ENCODE measurements around the gene THOC6. TPM values are rescaled to one million over a fixed set of nuclear protein-coding genes. Genes with fewer than 3 reads are reported as not detected.

THOC6 gene
- polyA plus RNA-seq, 1 donor = 46.7 TPM

GRCh38 chr16:3007957-3008689 lies 15.7 kb upstream of the THOC6 start:
- no CpG with 5 or more reads among the region's 17 CpGs for WGBS (ENCODE audit: insufficient coverage, low lambda C conversion rate)
- Histone ChIP-seq H3K36me3 (ENCODE audit: control insufficient read depth, insufficient read depth, low read length) (no peaks in the 10 kb centered on the region), H3K4me3 (ENCODE audit: low read length) (peak overlapping the region; percentile 42), H3K27ac (ENCODE audit: low read length) (peak overlapping the region; percentile 99), H3K27me3 (ENCODE audit: control insufficient read depth, insufficient read depth, low read length) (peaks cover 36% of the 10 kb centered on the region), H3K4me1 (ENCODE audit: control insufficient read depth, insufficient read depth, low read length) (peaks cover 49% of the 10 kb centered on the region), H3K9me3 (ENCODE audit: control insufficient read depth, low read depth, low read length) (no peaks in the 10 kb centered on the region)
- peak; percentile 92 to 96 for DNase-seq

DNA sequence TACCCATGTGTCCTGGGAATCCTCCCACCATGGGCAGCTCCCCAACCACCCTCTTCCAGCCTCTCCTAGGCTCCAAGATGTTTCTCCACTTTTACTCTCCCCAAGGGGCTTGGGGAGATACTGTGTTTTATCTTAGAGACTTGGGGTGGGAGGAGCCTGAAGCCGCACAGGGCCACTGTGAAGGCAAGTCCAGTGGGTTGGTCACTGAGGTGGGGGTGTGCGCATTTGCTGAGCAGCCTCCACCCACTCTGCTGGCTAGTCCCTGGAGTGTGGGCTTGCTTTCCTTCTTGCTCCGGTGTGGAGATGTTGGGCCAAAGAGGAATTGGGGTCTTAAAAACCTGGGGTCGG lies 15.2 kb upstream of the THOC6 start:
- DNase-seq = peak; percentile 74 to 92
- no peaks in the 10 kb centered on the region for H3K36me3 ChIP-seq (ENCODE audit: control insufficient read depth, insufficient read depth, low read length)
- H3K4me1 ChIP-seq (ENCODE audit: control insufficient read depth, insufficient read depth, low read length) = peaks cover 54% of the 10 kb centered on the region
- H3K27ac ChIP-seq (ENCODE audit: low read length) = peak overlapping the region; percentile 99
- H3K4me3 ChIP-seq (ENCODE audit: low read length) = peak overlapping the region; percentile 42
- WGBS (ENCODE audit: insufficient coverage, low lambda C conversion rate) = no CpG with 5 or more reads among the region's 4 CpGs
- peaks cover 41% of the 10 kb centered on the region for H3K27me3 ChIP-seq (ENCODE audit: control insufficient read depth, insufficient read depth, low read length)
- H3K9me3 ChIP-seq (ENCODE audit: control insufficient read depth, low read depth, low read length) = no peaks in the 10 kb centered on the region

DNA sequence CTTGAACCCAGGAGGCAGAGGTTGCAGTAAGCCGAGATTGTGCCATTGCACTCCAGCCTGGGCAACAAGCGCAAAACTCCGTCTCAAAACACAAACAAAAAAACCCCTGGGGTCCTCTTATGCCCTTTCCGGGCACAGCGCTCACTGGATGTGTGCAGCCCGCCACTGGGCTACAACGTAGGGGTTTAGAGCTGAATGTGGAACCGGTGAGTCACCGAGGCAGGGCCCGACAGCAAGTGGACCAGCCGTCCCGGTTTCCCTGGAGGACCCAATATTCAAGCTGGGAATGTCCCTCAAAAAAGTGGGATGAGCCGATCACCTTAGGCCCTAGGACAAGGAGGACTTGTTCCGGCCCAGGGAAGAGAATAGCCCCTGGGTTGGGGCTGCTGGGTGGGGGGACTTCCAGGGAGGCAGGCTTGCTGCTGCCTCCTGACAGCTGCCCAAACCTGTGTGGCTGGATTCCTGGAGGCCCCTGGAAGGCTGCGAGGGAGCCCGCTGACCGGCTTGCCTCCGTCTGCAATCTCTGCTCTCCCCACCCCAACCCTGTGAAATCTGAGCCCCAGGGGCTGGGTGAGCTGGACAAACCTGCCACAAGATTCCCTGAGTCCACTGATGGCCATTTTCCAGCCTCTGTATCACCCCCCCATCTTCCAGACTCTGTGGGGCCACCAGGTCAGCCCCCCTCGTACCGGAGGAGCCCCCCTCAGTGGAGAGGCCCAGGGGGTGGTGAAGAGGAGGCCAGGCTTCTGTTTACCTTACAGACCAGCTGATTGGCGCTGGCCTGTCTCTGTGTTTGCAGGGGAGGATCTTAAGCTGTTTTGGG lies 14.1 kb upstream of the THOC6 start:
- peak; percentile 83 to 93 for DNase-seq
- H3K4me3 ChIP-seq (ENCODE audit: low read length) = peak overlapping the region; percentile 10
- WGBS (ENCODE audit: insufficient coverage, low lambda C conversion rate) = no CpG with 5 or more reads among the region's 21 CpGs
- peaks cover 42% of the 10 kb centered on the region for H3K27me3 ChIP-seq (ENCODE audit: control insufficient read depth, insufficient read depth, low read length)
- no peaks in the 10 kb centered on the region for H3K36me3 ChIP-seq (ENCODE audit: control insufficient read depth, insufficient read depth, low read length)
- peak overlapping the region; percentile 99 for H3K27ac ChIP-seq (ENCODE audit: low read length)
- no peaks in the 10 kb centered on the region for H3K9me3 ChIP-seq (ENCODE audit: control insufficient read depth, low read depth, low read length)
- peaks cover 63% of the 10 kb centered on the region for H3K4me1 ChIP-seq (ENCODE audit: control insufficient read depth, insufficient read depth, low read length)

GRCh38 chr16:3010510-3010909 lies 13.3 kb upstream of the THOC6 start:
- H3K9me3 ChIP-seq (ENCODE audit: control insufficient read depth, low read depth, low read length) = no peaks in the 10 kb centered on the region
- H3K27me3 ChIP-seq (ENCODE audit: control insufficient read depth, insufficient read depth, low read length) = peaks cover 39% of the 10 kb centered on the region
- DNase-seq = no peak
- H3K27ac ChIP-seq (ENCODE audit: low read length) = peak overlapping the region; percentile 99
- no peaks in the 10 kb centered on the region for H3K36me3 ChIP-seq (ENCODE audit: control insufficient read depth, insufficient read depth, low read length)
- H3K4me1 ChIP-seq (ENCODE audit: control insufficient read depth, insufficient read depth, low read length) = peaks cover 63% of the 10 kb centered on the region
- H3K4me3 ChIP-seq (ENCODE audit: low read length) = no peak overlapping the region
- no CpG with 5 or more reads among the region's 8 CpGs for WGBS (ENCODE audit: insufficient coverage, low lambda C conversion rate)

DNA sequence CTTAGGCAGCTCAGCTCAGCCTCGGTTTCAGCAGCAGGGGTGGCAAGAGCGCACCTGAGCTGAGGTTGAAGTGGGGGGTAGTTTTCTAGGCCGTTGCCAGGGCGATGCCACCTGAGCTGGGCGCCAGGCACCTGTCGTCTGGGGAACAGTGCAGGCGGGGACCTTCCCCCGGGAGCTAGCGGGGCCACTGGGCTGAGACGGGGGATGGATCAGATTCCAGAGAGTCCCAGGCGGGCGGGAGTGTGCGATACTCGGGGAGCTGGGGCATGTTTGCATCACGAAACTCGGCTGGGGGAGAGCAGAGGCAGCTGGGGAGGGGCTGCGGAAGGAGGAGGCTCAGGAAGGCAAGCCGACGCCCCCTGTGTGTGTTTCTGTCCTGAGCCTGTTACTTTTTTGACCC lies 11.6 kb upstream of the THOC6 start:
- peaks cover 65% of the 10 kb centered on the region for H3K4me1 ChIP-seq (ENCODE audit: control insufficient read depth, insufficient read depth, low read length)
- no peak overlapping the region for H3K4me3 ChIP-seq (ENCODE audit: low read length)
- peak in 1 of 2 donors; percentile 59 for DNase-seq
- peaks cover 37% of the 10 kb centered on the region for H3K27me3 ChIP-seq (ENCODE audit: control insufficient read depth, insufficient read depth, low read length)
- no peak overlapping the region for H3K27ac ChIP-seq (ENCODE audit: low read length)
- H3K9me3 ChIP-seq (ENCODE audit: control insufficient read depth, low read depth, low read length) = no peaks in the 10 kb centered on the region
- no peaks in the 10 kb centered on the region for H3K36me3 ChIP-seq (ENCODE audit: control insufficient read depth, insufficient read depth, low read length)
- WGBS (ENCODE audit: insufficient coverage, low lambda C conversion rate) = no CpG with 5 or more reads among the region's 19 CpGs

DNA sequence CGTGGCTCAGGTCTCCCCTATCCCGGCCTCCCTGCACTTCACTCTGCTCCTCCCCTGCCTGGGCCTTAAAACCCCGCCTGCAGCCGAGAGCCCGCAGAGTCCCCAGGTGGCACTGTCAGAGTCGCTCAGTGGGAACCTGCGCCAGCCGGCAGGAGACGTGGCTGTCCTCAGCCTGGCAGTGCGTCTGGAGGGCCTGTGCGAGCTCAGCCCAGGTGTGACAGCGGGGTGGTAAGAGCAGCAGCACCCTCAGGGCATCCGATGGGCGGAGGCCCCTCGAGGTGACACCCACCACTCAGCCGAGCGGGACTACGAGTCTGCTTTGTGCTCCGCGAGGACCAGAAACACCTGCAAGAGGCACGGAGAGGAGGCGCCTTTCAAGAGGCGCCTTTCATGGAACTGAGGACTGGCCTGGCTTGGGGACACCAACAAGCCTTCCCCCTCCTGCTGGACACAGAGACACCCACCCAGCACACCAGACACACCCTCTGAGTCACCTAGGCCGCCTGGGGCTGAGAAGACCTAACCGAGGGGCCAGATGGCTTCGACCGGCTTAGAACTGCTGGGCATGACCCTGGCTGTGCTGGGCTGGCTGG lies 10.9 kb upstream of the THOC6 start, which contains the start of gene CLDN9:
TSS of gene CLDN9 (plus strand) at position 96 of the 593 bp plus-strand sequence. CDS start at position 536, 440 bp downstream.
- peaks cover 41% of the 10 kb centered on the region for H3K27me3 ChIP-seq (ENCODE audit: control insufficient read depth, insufficient read depth, low read length)
- no peaks in the 10 kb centered on the region for H3K36me3 ChIP-seq (ENCODE audit: control insufficient read depth, insufficient read depth, low read length)
- no peak within 1 kb of the TSS for H3K4me3 ChIP-seq (ENCODE audit: low read length)
- no peak within 1 kb of the TSS for H3K27ac ChIP-seq (ENCODE audit: low read length)
- H3K9me3 ChIP-seq (ENCODE audit: control insufficient read depth, low read depth, low read length) = no peaks in the 10 kb centered on the region
- peaks cover 68% of the 10 kb centered on the region for H3K4me1 ChIP-seq (ENCODE audit: control insufficient read depth, insufficient read depth, low read length)
- no CpG with 5 or more reads among the region's 27 CpGs for WGBS (ENCODE audit: insufficient coverage, low lambda C conversion rate)
- peak; percentile 60 to 80 for DNase-seq

- DNase-seq = no peak
- H3K9me3 ChIP-seq (ENCODE audit: control insufficient read depth, low read depth, low read length) = no peaks in the 10 kb centered on the region
- H3K4me3 ChIP-seq (ENCODE audit: low read length) = no peak overlapping the region
- WGBS (ENCODE audit: insufficient coverage, low lambda C conversion rate) = no CpG with 5 or more reads among the region's 27 CpGs
- peaks cover 67% of the 10 kb centered on the region for H3K4me1 ChIP-seq (ENCODE audit: control insufficient read depth, insufficient read depth, low read length)
- no peaks in the 10 kb centered on the region for H3K36me3 ChIP-seq (ENCODE audit: control insufficient read depth, insufficient read depth, low read length)
- H3K27ac ChIP-seq (ENCODE audit: low read length) = no peak overlapping the region
- H3K27me3 ChIP-seq (ENCODE audit: control insufficient read depth, insufficient read depth, low read length) = peaks cover 41% of the 10 kb centered on the region
These were observed 10.3 kb upstream of the THOC6 start for GRCh38 chr16:3013491-3013951.

DNA sequence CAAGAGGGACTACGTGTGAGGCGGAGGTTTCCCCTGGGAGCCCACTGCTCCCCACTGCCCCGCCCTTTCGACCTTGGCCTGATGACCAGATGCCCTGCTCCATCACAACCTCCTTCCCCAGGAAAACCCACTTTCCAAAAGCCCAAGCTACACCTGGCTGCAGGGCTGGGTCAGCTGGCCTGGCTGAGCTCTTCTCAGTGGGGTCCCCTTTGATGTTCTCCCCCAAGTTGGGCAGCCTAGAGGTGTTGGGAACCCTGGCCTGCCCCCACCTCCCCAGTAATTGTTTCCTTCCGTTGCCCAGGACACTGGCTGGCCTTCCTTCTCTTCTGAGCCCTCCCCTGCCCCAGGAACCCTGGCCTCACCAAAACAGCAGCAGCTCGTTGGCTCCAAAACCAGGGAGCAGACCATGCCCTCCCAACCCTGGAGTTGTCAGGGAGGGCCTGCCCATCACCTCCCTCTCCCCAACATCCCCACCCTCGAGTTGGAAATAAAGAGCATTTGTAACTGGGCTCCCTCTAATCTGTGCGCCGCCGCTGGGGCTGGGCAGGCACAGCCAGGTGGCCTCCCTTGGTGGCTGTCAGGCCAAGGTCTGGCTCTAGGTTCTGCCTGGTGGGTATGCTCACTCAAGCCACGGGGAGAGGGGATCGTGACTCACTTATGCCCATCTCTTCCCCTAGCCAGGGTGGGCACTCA lies 9.7 kb upstream of the THOC6 start:
- Histone ChIP-seq H3K4me1 (ENCODE audit: control insufficient read depth, insufficient read depth, low read length) (peaks cover 67% of the 10 kb centered on the region), H3K4me3 (ENCODE audit: low read length) (no peak overlapping the region), H3K27me3 (ENCODE audit: control insufficient read depth, insufficient read depth, low read length) (peaks cover 40% of the 10 kb centered on the region), H3K27ac (ENCODE audit: low read length) (no peak overlapping the region), H3K36me3 (ENCODE audit: control insufficient read depth, insufficient read depth, low read length) (no peaks in the 10 kb centered on the region), H3K9me3 (ENCODE audit: control insufficient read depth, low read depth, low read length) (no peaks in the 10 kb centered on the region)
- whole genome bisulfite sequencing (ENCODE audit: insufficient coverage, low lambda C conversion rate) = no CpG with 5 or more reads among the region's 12 CpGs
- peak in 1 of 2 donors; percentile 29 for DNase-seq

- no peak for DNase-seq
- Histone ChIP-seq H3K4me3 (ENCODE audit: low read length) (no peak overlapping the region), H3K27me3 (ENCODE audit: control insufficient read depth, insufficient read depth, low read length) (peaks cover 38% of the 10 kb centered on the region), H3K27ac (ENCODE audit: low read length) (no peak overlapping the region), H3K36me3 (ENCODE audit: control insufficient read depth, insufficient read depth, low read length) (no peaks in the 10 kb centered on the region), H3K9me3 (ENCODE audit: control insufficient read depth, low read depth, low read length) (no peaks in the 10 kb centered on the region), H3K4me1 (ENCODE audit: control insufficient read depth, insufficient read depth, low read length) (peaks cover 67% of the 10 kb centered on the region)
- no CpG with 5 or more reads among the region's 6 CpGs for WGBS (ENCODE audit: insufficient coverage, low lambda C conversion rate)
These were observed 8.9 kb upstream of the THOC6 start for GRCh38 chr16:3014971-3015370.

Measured in large intestine (tissue), 3 donors.